Chondrocyte (in vitro differentiated cells): Measurements from ENCODE around the gene RAB40C. TPM values are rescaled to one million over a fixed set of nuclear protein-coding genes. Genes with fewer than 3 reads are reported as not detected.

ENCODE experiments used
- DNase-seq: peaks from one replicate; pipeline ENCODE4 v3.0.0; 2021; ENCODE audit warnings: mixed read lengths, low spot score
- H3K27ac Mint-ChIP-seq: one replicate; pipeline ENCODE4 v1.8.0; 2021; ENCODE audit warnings: mild to moderate bottlenecking, moderate library complexity, mixed read lengths; ENCODE audit not compliant: unreplicated experiment
- H3K27me3 Mint-ChIP-seq: 2 replicates; pipeline ENCODE4 v1.8.0; 2021; ENCODE audit warnings: low read depth, mixed read lengths
- H3K36me3 Mint-ChIP-seq: 2 replicates; pipeline ENCODE4 v1.8.0; 2021; ENCODE audit warnings: low read depth, mixed read lengths
- H3K4me1 Mint-ChIP-seq: 2 replicates; pipeline ENCODE4 v1.8.0; 2021; ENCODE audit warnings: low read depth, mild to moderate bottlenecking, mixed read lengths
- H3K4me3 Mint-ChIP-seq: one replicate; pipeline ENCODE4 v1.8.0; 2021; ENCODE audit warnings: mild to moderate bottlenecking, moderate library complexity, mixed read lengths; ENCODE audit not compliant: unreplicated experiment
- H3K9me3 Mint-ChIP-seq: 2 replicates; pipeline ENCODE4 v1.8.0; 2021; ENCODE audit warnings: low read depth, mixed read lengths
- CTCF ChIP-seq: fragments of 200-600 bp; sonication (generic); IDR thresholded peaks from 2 replicates; pipeline ENCODE4 v1.5.0; 2021; ENCODE audit warnings: antibody characterized with exemption, mild to moderate bottlenecking, moderate library complexity
- total RNA-seq: library from RNA; stranded (reverse); gene quantifications from 3 replicates; pipeline ENCODE4 v1.2.1, GENCODE V29; 2021

Gene RAB40C
- total RNA-seq, 1 donor from 2014 or later: 19.6 TPM

DNA sequence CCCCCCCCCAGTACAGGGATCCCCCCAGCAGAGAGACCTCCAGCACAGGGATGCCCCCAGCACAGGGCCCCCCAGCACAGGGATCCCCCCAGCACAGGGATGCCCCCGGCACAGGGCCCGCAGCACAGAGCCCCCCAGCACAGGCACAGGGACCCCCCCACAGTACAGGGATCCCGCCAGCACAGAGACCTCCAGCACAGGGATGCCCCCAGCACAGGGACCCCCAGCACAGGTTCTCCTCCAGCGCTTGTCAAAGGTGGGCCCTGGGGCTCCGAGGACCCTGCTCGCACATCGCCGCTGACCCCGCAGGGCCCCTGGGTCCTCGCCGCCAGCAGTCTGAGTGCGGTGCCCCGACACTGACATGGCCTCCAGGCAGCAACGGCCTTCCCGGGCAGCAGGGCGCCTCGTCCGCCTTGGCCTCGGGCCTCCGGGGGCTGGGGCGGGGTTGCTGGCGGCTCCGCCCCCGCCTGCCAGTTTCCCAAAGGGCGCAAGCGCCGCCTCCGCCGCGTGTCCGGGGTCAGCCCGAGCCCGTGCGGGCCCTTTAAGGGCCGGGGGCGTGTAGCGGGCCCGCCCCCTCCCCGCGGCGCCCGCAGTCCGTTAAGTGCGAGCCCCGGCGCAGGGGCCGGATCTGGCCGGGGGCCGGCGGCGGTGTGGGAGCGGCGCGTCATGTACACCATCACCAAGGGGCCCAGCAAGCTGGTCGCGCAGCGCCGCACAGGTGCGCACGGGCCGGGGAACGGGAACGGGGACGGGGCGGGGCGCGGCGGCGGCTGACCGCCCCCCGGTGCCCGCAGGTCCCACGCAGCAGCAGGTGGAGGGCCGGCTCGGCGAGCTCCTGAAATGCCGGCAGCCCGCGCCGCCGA, 51.7 kb downstream of the RAB40C start, which contains the start of gene MCRIP2:
MCRIP2 (plus strand) TSS at position 503 of the 863 bp plus-strand sequence; CDS start at position 667, 164 bp downstream.
- H3K27me3 Mint-ChIP-seq: no peaks in the 10 kb centered on the region
- peaks cover 6% of the 10 kb centered on the region for H3K4me1 Mint-ChIP-seq
- DNase-seq: no peak
- TF ChIP-seq CTCF: no peak
- H3K36me3 Mint-ChIP-seq: no peaks in the 10 kb centered on the region
- no peaks in the 10 kb centered on the region for H3K9me3 Mint-ChIP-seq
- H3K4me3 Mint-ChIP-seq: peak within 1 kb of the TSS; percentile 66
- H3K27ac Mint-ChIP-seq: no peak within 1 kb of the TSS

DNA sequence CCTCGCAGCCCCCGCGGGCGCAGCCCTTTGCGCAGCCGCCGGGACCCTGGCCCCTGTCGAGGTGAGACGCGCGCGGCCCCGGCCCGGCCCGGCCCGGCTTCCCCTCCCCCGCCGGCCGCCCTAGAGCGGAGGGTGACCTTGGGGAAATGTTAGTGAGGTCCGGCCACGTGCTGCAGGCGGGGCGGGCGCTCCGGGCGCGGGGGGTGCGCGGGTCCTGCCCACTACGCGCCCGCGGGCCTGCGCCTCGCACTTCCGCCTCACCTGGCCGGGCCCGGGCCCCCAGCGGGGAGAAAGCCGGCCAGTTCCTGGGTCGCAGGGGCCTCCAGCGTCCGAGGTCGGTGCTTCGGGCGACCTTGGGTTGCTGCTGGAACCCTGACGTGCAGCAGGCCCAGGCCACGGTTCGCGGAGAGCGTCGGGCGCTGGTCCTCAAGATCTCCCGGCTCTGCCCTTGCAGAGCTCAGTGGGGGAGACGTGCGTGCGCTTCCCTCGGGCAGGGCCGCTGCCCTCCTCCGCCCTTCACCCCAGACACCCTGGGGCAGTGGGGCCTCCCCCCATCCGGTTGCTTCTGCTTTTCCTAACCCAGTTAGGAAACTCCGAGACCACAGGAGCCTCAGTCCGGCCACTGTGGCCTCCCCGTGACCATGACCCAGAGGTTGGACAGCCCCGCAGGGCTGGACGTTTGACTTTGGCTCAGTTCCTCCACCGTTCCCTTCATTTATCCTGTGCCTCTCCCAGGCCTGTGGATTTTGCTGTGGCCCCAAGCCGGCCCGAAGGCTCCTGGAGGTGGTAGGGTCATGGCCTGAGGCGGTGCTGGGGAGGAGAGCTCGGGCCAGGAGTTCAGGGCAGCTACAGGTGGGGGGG, 52.6 kb downstream of the RAB40C start:
- TF ChIP-seq CTCF: no peak
- H3K27me3 Mint-ChIP-seq: no peaks in the 10 kb centered on the region
- DNase-seq: no peak
- H3K9me3 Mint-ChIP-seq: no peaks in the 10 kb centered on the region
- no peak overlapping the region for H3K27ac Mint-ChIP-seq
- peak overlapping the region; percentile 66 for H3K4me3 Mint-ChIP-seq
- H3K4me1 Mint-ChIP-seq: peaks cover 5% of the 10 kb centered on the region
- H3K36me3 Mint-ChIP-seq: no peaks in the 10 kb centered on the region

DNA sequence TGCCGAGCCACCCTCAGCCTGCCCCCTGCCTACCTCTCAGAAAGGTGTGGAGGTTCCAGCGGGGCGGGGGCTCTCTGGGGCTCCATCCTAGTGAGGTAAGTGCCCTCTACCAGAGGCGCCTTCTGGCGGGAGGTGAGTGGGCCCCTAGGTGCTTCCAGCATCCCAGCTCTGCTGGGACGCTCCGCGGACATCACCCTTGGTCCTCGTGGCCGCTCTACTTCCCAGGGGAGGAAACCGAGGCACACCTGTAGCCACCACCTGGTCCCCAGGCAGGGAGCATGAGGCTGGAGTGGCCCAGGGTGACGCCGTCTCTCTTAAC, 53.1 kb downstream of the RAB40C start:
- Mint-ChIP-seq H3K27me3 (no peaks in the 10 kb centered on the region), H3K4me1 (peaks cover 8% of the 10 kb centered on the region), H3K36me3 (no peaks in the 10 kb centered on the region), H3K9me3 (no peaks in the 10 kb centered on the region), H3K27ac (no peak overlapping the region), H3K4me3 (peak overlapping the region; percentile 66)
- DNase-seq: no peak
- no peak for TF ChIP-seq CTCF

DNA sequence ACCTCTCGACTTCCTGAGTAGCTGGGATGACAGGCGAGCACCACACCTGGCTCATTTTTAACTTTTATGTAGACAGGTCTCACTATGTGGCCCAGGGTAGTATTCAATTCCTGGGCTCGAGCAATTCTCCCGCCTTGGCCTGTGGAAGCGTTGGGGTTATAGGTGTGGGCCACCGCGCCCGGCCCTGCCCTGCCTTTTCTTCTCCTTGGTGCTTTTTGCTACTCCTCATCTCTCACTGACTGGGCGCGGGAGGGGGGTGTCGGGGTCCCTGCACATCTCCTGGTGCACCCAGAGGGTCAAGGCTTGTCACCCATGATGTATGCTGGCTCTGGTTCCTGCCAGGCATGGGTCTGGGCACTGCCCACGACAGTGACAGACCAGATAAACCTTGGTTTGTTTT, 54.7 kb downstream of the RAB40C start:
- Mint-ChIP-seq H3K4me3 (peak overlapping the region; percentile 35), H3K27me3 (no peaks in the 10 kb centered on the region), H3K27ac (peak overlapping the region; percentile 27), H3K9me3 (no peaks in the 10 kb centered on the region), H3K4me1 (peaks cover 14% of the 10 kb centered on the region), H3K36me3 (no peaks in the 10 kb centered on the region)
- TF ChIP-seq CTCF: no peak
- no peak for DNase-seq
